IMR-90 (cell line): ENCODE measurements around the gene TPD52L2. TPM values are rescaled to one million over a fixed set of nuclear protein-coding genes. Genes with fewer than 3 reads are reported as not detected.

Source experiments
- ATAC-seq: fragments of 200-7000 bp; cut with Tn5 transposase; 2 replicates; pipeline ENCODE4 v1.9.1; 2020; ENCODE audit warnings: low read depth, mild to moderate bottlenecking, moderate library complexity
- BruUV-seq: library from RNA; stranded (reverse); fragments of 400-500 nt; replicated peaks from 2 replicates; lab custom pipeline; 2021; lab: Mats Ljungman, UMichigan
- CTCF ChIA-PET: fragments of 300-600 bp; formaldehyde crosslinking; extraction: SDS; loops from one replicate; lab custom pipeline; 2021; ENCODE audit warnings: antibody characterized with exemption; lab: Yijun Ruan, JAX
- POLR2A ChIA-PET: fragments of 300-600 bp; sonication (Branson Sonifier 250); formaldehyde crosslinking; loops from one replicate; lab custom pipeline; 2022; ENCODE audit warnings: antibody characterized with exemption; ENCODE audit not compliant: unreplicated experiment; lab: Charles Lee
- DNase-seq: peaks from one replicate; pipeline ENCODE4 v3.0.0; 2013
- H2AFZ ChIP-seq: replicated peaks from 2 replicates; pipeline ENCODE3; 2013; ENCODE audit warnings: low read length, mild to moderate bottlenecking; ENCODE audit not compliant: poor library complexity
- H2AK5ac ChIP-seq: 2 replicates; pipeline ENCODE4 v1.6.1; 2013; ENCODE audit warnings: low read depth, low read length, inconsistent platforms
- H2AK9ac ChIP-seq: replicated peaks from 2 replicates; pipeline ENCODE3; 2013; ENCODE audit warnings: mild to moderate bottlenecking, low read depth, low read length, moderate library complexity; ENCODE audit not compliant: poor library complexity
- H2BK120ac ChIP-seq: 2 replicates; pipeline ENCODE4 v1.6.1; 2013; ENCODE audit warnings: low read depth, low read length, inconsistent platforms
- H2BK15ac ChIP-seq: 3 replicates; pipeline ENCODE4 v1.6.1; 2013; ENCODE audit warnings: low read depth, low read length, inconsistent platforms
- H2BK20ac ChIP-seq: 2 replicates; pipeline ENCODE4 v1.6.1; 2013; ENCODE audit warnings: low read depth, mild to moderate bottlenecking, inconsistent platforms, low read length, moderate library complexity
- H2BK5ac ChIP-seq: 2 replicates; pipeline ENCODE4 v1.6.1; 2013; ENCODE audit warnings: mild to moderate bottlenecking, low read depth, low read length, inconsistent platforms; ENCODE audit not compliant: poor library complexity, severe bottlenecking
- H3K14ac ChIP-seq: replicated peaks from 2 replicates; pipeline ENCODE4 v1.6.1; 2013; ENCODE audit warnings: low read depth, low read length, inconsistent platforms
- H3K18ac ChIP-seq: 2 replicates; pipeline ENCODE4 v1.6.1; 2013; ENCODE audit warnings: low read depth, low read length, control low read depth
- H3K23ac ChIP-seq: 2 replicates; pipeline ENCODE4 v1.6.1; 2013; ENCODE audit warnings: low read depth, low read length, inconsistent platforms
- H3K27ac ChIP-seq: 2 replicates; pipeline ENCODE4 v1.5.1; 2013; ENCODE audit warnings: mild to moderate bottlenecking, control low read depth, low read length; ENCODE audit not compliant: insufficient read depth
- H3K27me3 ChIP-seq: 2 replicates; pipeline ENCODE4 v1.6.1; 2013; ENCODE audit warnings: low read length; ENCODE audit not compliant: control insufficient read depth, insufficient read depth
- H3K36me3 ChIP-seq: 2 replicates; pipeline ENCODE4 v1.6.1; 2013; ENCODE audit warnings: low read length, mixed read lengths; ENCODE audit not compliant: control insufficient read depth, insufficient read depth
- H3K4ac ChIP-seq: 2 replicates; pipeline ENCODE4 v1.6.1; 2013; ENCODE audit warnings: low read depth, low read length, inconsistent platforms
- H3K4me1 ChIP-seq: 2 replicates; pipeline ENCODE4 v1.6.1; 2013; ENCODE audit warnings: low read length, mixed read lengths; ENCODE audit not compliant: control insufficient read depth, insufficient read depth
- H3K4me2 ChIP-seq: 2 replicates; pipeline ENCODE4 v1.6.1; 2013; ENCODE audit warnings: low read depth, mild to moderate bottlenecking, control low read depth, low read length, moderate library complexity
- H3K4me3 ChIP-seq: 2 replicates; pipeline ENCODE4 v1.5.1; 2013; ENCODE audit warnings: low read depth, mild to moderate bottlenecking, control low read depth, low read length, moderate library complexity; ENCODE audit not compliant: insufficient read depth
- H3K56ac ChIP-seq: 2 replicates; pipeline ENCODE4 v1.6.1; 2013; ENCODE audit warnings: low read length, inconsistent platforms; ENCODE audit not compliant: insufficient read depth; ENCODE audit errors: extremely low read depth
- H3K79me1 ChIP-seq, 2 experiments: 2 replicates each; pipeline ENCODE4 v1.6.1; 2013; ENCODE audit warnings: low read length in 2 of 2, inconsistent platforms in 1 of 2, low read depth in 1 of 2
- H3K9ac ChIP-seq: 2 replicates; pipeline ENCODE4 v1.6.1; 2013; ENCODE audit warnings: low read depth, low read length, control low read depth
- H3K9me1 ChIP-seq: 2 replicates; pipeline ENCODE4 v1.6.1; 2013; ENCODE audit warnings: low read length, inconsistent platforms; ENCODE audit not compliant: insufficient read depth
- H3K9me3 ChIP-seq: 2 replicates; pipeline ENCODE4 v1.6.1; 2013; ENCODE audit warnings: low read length; ENCODE audit not compliant: control insufficient read depth, insufficient read depth
- H4K20me1 ChIP-seq: 2 replicates; pipeline ENCODE4 v1.6.1; 2013; ENCODE audit warnings: low read length, inconsistent platforms; ENCODE audit not compliant: insufficient read depth
- H4K5ac ChIP-seq: 2 replicates; pipeline ENCODE4 v1.6.1; 2013; ENCODE audit warnings: mild to moderate bottlenecking, low read depth, low read length, control low read depth
- H4K8ac ChIP-seq, 2 experiments: 2 replicates each; pipeline ENCODE4 v1.6.1; 2013; ENCODE audit warnings: low read depth in 2 of 2, low read length in 2 of 2, control low read depth in 1 of 2, inconsistent platforms in 1 of 2
- H4K91ac ChIP-seq: 2 replicates; pipeline ENCODE4 v1.6.1; 2013; ENCODE audit warnings: low read depth, low read length, inconsistent platforms; ENCODE audit not compliant: insufficient read depth
- BHLHE40 ChIP-seq: fragments of 150-350 bp; IDR thresholded peaks from 2 replicates; pipeline ENCODE4 v1.6.1; 2016; ENCODE audit warnings: mild to moderate bottlenecking, low read depth, low read length
- CEBPB ChIP-seq: IDR thresholded peaks from 2 replicates; pipeline ENCODE4 v1.6.1; 2012; ENCODE audit warnings: low read depth, low read length, improper control_type of control experiment
- CHD1 ChIP-seq: IDR thresholded peaks from 2 replicates; pipeline ENCODE4 v1.6.1; 2012; ENCODE audit warnings: low read depth, low read length, improper control_type of control experiment
- CTCF ChIP-seq: conservative IDR thresholded peaks from 2 replicates; pipeline ENCODE4 v1.5.1; 2012; ENCODE audit warnings: mild to moderate bottlenecking, low read depth, low read length, improper control_type of control experiment
- FOS ChIP-seq: fragments of 150-350 bp; IDR thresholded peaks from 2 replicates; pipeline ENCODE4 v1.6.1; 2016; ENCODE audit warnings: low read depth, low read length
- MAFK ChIP-seq: IDR thresholded peaks from 2 replicates; pipeline ENCODE4 v1.6.1; 2012; ENCODE audit warnings: low read depth, low read length, improper control_type of control experiment
- MXI1 ChIP-seq: IDR thresholded peaks from 2 replicates; pipeline ENCODE4 v1.6.1; 2012; ENCODE audit warnings: low read depth, mild to moderate bottlenecking, low read length, moderate library complexity, borderline replicate concordance
- NFE2L2 ChIP-seq: fragments of 150-350 bp; IDR thresholded peaks from 2 replicates; pipeline ENCODE4 v1.6.1; 2016; ENCODE audit warnings: low read depth, mild to moderate bottlenecking, low read length
- POLR2A ChIP-seq: IDR thresholded peaks from 2 replicates; pipeline ENCODE4 v1.6.1; 2012; ENCODE audit warnings: mild to moderate bottlenecking, low read depth, low read length
- RAD21 ChIP-seq: IDR thresholded peaks from 2 replicates; pipeline ENCODE4 v1.6.1; 2012; ENCODE audit warnings: low read length, improper control_type of control experiment
- RCOR1 ChIP-seq: IDR thresholded peaks from 2 replicates; pipeline ENCODE4 v1.6.1; 2012; ENCODE audit warnings: mild to moderate bottlenecking, low read length, improper control_type of control experiment; ENCODE audit not compliant: insufficient replicate concordance
- RFX5 ChIP-seq: IDR thresholded peaks from 2 replicates; pipeline ENCODE4 v1.8.0; 2012; ENCODE audit warnings: low read depth, mild to moderate bottlenecking, low read length, moderate library complexity
- SMC3 ChIP-seq: fragments of 150-350 bp; IDR thresholded peaks from 2 replicates; pipeline ENCODE4 v1.6.1; 2016; ENCODE audit warnings: low read depth, mild to moderate bottlenecking, antibody characterized with exemption, low read length, moderate library complexity
- WGBS, 2 experiments: methylation state at CpG; one replicate each; pipeline versions ENCODE4 v1.1.5 to v1.1.7; 2013; ENCODE audit warnings: missing lambda C conversion rate in 2 of 2; ENCODE audit not compliant: insufficient read length in 1 of 2; ENCODE audit errors: extremely low coverage in 2 of 2; 5-methylcytosine and 5-hydroxymethylcytosine counted together
- dilution Hi-C: fragments of 300-500 bp; cut with HindIII; formaldehyde crosslinking; loops from one replicate; pipeline ENCODE4 v1.14.3; 2018; ENCODE audit warnings: low sequenced_read_pairs; ENCODE audit not compliant: unreplicated experiment
- in situ Hi-C: fragments of 300-500 bp; cut with MboI; formaldehyde crosslinking; loops from 3 replicates; pipeline ENCODE4 v1.14.3; 2019; ENCODE audit warnings: low sequenced_read_pairs, inconsistent platforms, mixed read lengths
- intact Hi-C: fragments of 100-400 bp; cut with micrococcal nuclease; formaldehyde crosslinking; loops from 2 replicates; pipeline ENCODE4 v1.10.0; 2022
- polyA plus RNA-seq, 3 experiments: library from polyadenylated mRNA; depleted of rRNA; stranded (reverse); fragments of >200 nt; gene quantifications; 2 replicates each; pipeline ENCODE4 v1.2.3, GENCODE V29; 2012; ENCODE audit warnings: low replicate concordance in 1 of 3
- total RNA-seq: library from RNA; depleted of rRNA; stranded (reverse); fragments of >200 nt; gene quantifications from 2 replicates; pipeline ENCODE4 v1.2.3, GENCODE V29; 2012
- TF ChIP-seq, protein P1 (sequence below): fragments of 150-350 bp; IDR thresholded peaks from 2 replicates; pipeline ENCODE4 v1.6.1; 2017; ENCODE audit warnings: mild to moderate bottlenecking, antibody characterized with exemption, low read length, low read depth
- TF ChIP-seq, protein P2 (sequence below): fragments of 150-350 bp; IDR thresholded peaks from 2 replicates; pipeline ENCODE4 v1.6.1; 2016; ENCODE audit warnings: low read depth, mild to moderate bottlenecking, low read length, moderate library complexity, borderline replicate concordance

Gene TPD52L2
- total and polyA plus RNA-seq, 2 of the 4 experiments (the other 2 are of a cell fraction) = 113 to 189 TPM

- H2AK9ac ChIP-seq = no peak overlapping the region
- peaks cover 80% of the 10 kb centered on the region for H3K36me3 ChIP-seq
- H3K4ac ChIP-seq = no peak overlapping the region
- ChIA-PET POLR2A (no interaction called here), CTCF (no interaction called here)
- no peak for DNase-seq
- H4K5ac ChIP-seq = no peak overlapping the region
- in situ Hi-C loops (no loop called here), intact Hi-C loops (no loop called here), dilution Hi-C loops (no loop called here)
- no peak overlapping the region for H2BK5ac ChIP-seq
- H2AFZ ChIP-seq = no peak overlapping the region
- no peak overlapping the region for H4K91ac ChIP-seq
- no peak overlapping the region for H2BK120ac ChIP-seq
- H3K4me2 ChIP-seq = no peak overlapping the region
- H3K18ac ChIP-seq = no peak overlapping the region
- no peak overlapping the region for H3K56ac ChIP-seq
- no peak overlapping the region for H2BK15ac ChIP-seq
- H3K9me3 ChIP-seq = no peaks in the 10 kb centered on the region
- no peaks in the 10 kb centered on the region for H3K27me3 ChIP-seq
- H3K9me1 ChIP-seq = peaks cover 8% of the 10 kb centered on the region
- no peak overlapping the region for H3K14ac ChIP-seq
- no peak overlapping the region for H3K27ac ChIP-seq
- H4K20me1 ChIP-seq = peaks cover 81% of the 10 kb centered on the region
- no peak overlapping the region for H3K4me3 ChIP-seq
- no peak overlapping the region for H2AK5ac ChIP-seq
- ATAC-seq = no peak
- no peak overlapping the region for H2BK20ac ChIP-seq
- peaks cover 30 to 74% of the 10 kb centered on the region in 2 experiments for H3K79me1 ChIP-seq
- H3K9ac ChIP-seq = no peak overlapping the region
- TF ChIP-seq CHD1 (no peak), CTCF (no peak), POLR2A (no peak), CEBPB (no peak), FOS (no peak), SMC3 (no peak), RAD21 (no peak), MAFK (no peak), NFE2L2 (no peak), BHLHE40 (no peak), RFX5 (no peak), RCOR1 (no peak), MXI1 (no peak)
- TF ChIP-seq, protein P1, sequence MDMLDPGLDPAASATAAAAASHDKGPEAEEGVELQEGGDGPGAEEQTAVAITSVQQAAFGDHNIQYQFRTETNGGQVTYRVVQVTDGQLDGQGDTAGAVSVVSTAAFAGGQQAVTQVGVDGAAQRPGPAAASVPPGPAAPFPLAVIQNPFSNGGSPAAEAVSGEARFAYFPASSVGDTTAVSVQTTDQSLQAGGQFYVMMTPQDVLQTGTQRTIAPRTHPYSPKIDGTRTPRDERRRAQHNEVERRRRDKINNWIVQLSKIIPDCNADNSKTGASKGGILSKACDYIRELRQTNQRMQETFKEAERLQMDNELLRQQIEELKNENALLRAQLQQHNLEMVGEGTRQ = no peak
- TF ChIP-seq, protein P2, sequence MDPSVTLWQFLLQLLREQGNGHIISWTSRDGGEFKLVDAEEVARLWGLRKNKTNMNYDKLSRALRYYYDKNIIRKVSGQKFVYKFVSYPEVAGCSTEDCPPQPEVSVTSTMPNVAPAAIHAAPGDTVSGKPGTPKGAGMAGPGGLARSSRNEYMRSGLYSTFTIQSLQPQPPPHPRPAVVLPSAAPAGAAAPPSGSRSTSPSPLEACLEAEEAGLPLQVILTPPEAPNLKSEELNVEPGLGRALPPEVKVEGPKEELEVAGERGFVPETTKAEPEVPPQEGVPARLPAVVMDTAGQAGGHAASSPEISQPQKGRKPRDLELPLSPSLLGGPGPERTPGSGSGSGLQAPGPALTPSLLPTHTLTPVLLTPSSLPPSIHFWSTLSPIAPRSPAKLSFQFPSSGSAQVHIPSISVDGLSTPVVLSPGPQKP = no peak
- H3K23ac ChIP-seq = no peak overlapping the region
- no peak overlapping the region for H4K8ac ChIP-seq
- 96% methylated on average over 17 of the region's 27 CpGs; no CpG with 5 or more reads in 1 of the 2 experiments for WGBS, 2 experiments
- no TSS peak for BruUV-seq
- H3K4me1 ChIP-seq = peaks cover 9% of the 10 kb centered on the region
These were observed 20.4 kb downstream of the TPD52L2 start for GRCh38 chr20:63885264-63886053.
